ENCODE measurements around the gene MIF. TPM values are rescaled to one million over a fixed set of nuclear protein-coding genes. Genes with fewer than 3 reads are reported as not detected.

MIF gene
- total and polyA plus RNA-seq, 12 donors = 49.4 to 2,556 (median 820) TPM

GRCh38 chr22:23884140-23884539 lies 10.0 kb upstream of the MIF start:
- Histone ChIP-seq H3K9me3 (replicated peaks in 1 of 3) (no peaks in the 10 kb centered on the region), H3K27me3 (no peaks in the 10 kb centered on the region), H3K27ac (no peak overlapping the region), H3K4me3 (no peak overlapping the region), H3K36me3 (replicated peaks in 1 of 2) (no peaks in the 10 kb centered on the region), H3K4me1 (replicated peaks in 1 of 2) (peaks cover 7 to 10% of the 10 kb centered on the region in 2 donors)
- DNase-seq = no peak
- TF ChIP-seq CTCF (IDR thresholded peaks at IDR 0.05) (no peak), POLR2A (IDR thresholded peaks at IDR 0.05) (no peak)
- 82 to 97% (median 96%) methylated on average over 6 to 9 of the region's 9 CpGs; no CpG with 5 or more reads in 1 of the 4 donors for WGBS, 4 donors
- intact Hi-C loops (cut with DNase I) = no loop called here

GRCh38 chr22:23888615-23889401 lies 5.4 kb upstream of the MIF start:
- Histone ChIP-seq H3K4me3 (no peak overlapping the region), H3K9me3 (replicated peaks in 1 of 3) (no peaks in the 10 kb centered on the region), H3K4me1 (replicated peaks in 1 of 2) (peaks cover 10 to 12% of the 10 kb centered on the region in 2 donors), H3K36me3 (replicated peaks in 1 of 2) (no peaks in the 10 kb centered on the region), H3K27ac (peak overlapping the region; percentile 24 to 77 (median 64)), H3K27me3 (no peaks in the 10 kb centered on the region)
- 63 to 83% (median 78%) methylated on average over 4 to 11 of the region's 11 CpGs for WGBS, 4 donors
- TF ChIP-seq CTCF (IDR thresholded peaks at IDR 0.05) (peak in 3 of 6 experiments; percentile 12 to 39 (median 26)), POLR2A (IDR thresholded peaks at IDR 0.05) (no peak)
- intact Hi-C loops (cut with DNase I) = no loop called here
- peak in 2 of 7 donors; percentile 46 to 52 for DNase-seq

- no peak overlapping the region for H3K4me3 ChIP-seq
- H3K27ac ChIP-seq = no peak overlapping the region
- intact Hi-C loops (cut with DNase I) = no loop called here
- no peak for TF ChIP-seq CTCF (IDR thresholded peaks at IDR 0.05)
- no peak for TF ChIP-seq POLR2A (IDR thresholded peaks at IDR 0.05)
- DNase-seq = peak in 1 of 7 donors; percentile 35
- WGBS, 4 donors = 56 to 67% (median 66%) methylated on average over 5 of the region's 5 CpGs
- no peaks in the 10 kb centered on the region for H3K9me3 ChIP-seq (replicated peaks in 1 of 3)
- no peaks in the 10 kb centered on the region for H3K36me3 ChIP-seq (replicated peaks in 1 of 2)
- H3K27me3 ChIP-seq = no peaks in the 10 kb centered on the region
- peaks cover 10 to 13% of the 10 kb centered on the region in 2 donors for H3K4me1 ChIP-seq (replicated peaks in 1 of 2)
Observed at GRCh38 chr22:23889620-23890019, 4.6 kb upstream of the MIF start.

- H3K27me3 ChIP-seq = no peaks in the 10 kb centered on the region
- no peak overlapping the region for H3K27ac ChIP-seq
- 73 to 86% (median 80%) methylated on average over 6 to 7 of the region's 7 CpGs for WGBS, 4 donors
- H3K4me3 ChIP-seq = no peak overlapping the region
- H3K4me1 ChIP-seq (replicated peaks in 1 of 2) = peaks cover 10 to 30% of the 10 kb centered on the region in 2 donors
- H3K36me3 ChIP-seq (replicated peaks in 1 of 2) = peaks cover 0 to 11% of the 10 kb centered on the region in 2 donors
- DNase-seq = no peak
- no peak for TF ChIP-seq POLR2A (IDR thresholded peaks at IDR 0.05)
- no peak for TF ChIP-seq CTCF (IDR thresholded peaks at IDR 0.05)
- H3K9me3 ChIP-seq (replicated peaks in 1 of 3) = no peaks in the 10 kb centered on the region
- intact Hi-C loops (cut with DNase I) = no loop called here
Observed at GRCh38 chr22:23891726-23892125, 2.5 kb upstream of the MIF start.
